Stimulated activated CD4-positive, alpha-beta T cell treated with anti-CD3 and anti-CD28 coated beads, TNF-alpha, amount 100 ng/mL, for 24 hours (primary cell): ENCODE results near the gene CDYL.
"Not testable (repeated sequence)": the region's sequence is repeated elsewhere in the genome, so short reads cannot be mapped to it uniquely, and the experiment has no call there.

Experiments used
- DNase-seq, 3 experiments: peaks; one replicate each; pipeline ENCODE4 v3.0.0-alpha.2; 2020; ENCODE audit warnings: low read depth in 3 of 3

CDYL gene

GRCh38 chr6:4803343-4803744, 27.1 kb downstream of the CDYL start:
- DNase-seq = no peak

GRCh38 chr6:4804095-4804494, 27.9 kb downstream of the CDYL start:
- DNase-seq = no peak

- peak in 2 of 3 experiments; percentile 6 to 21 for DNase-seq
These were observed 29.5 kb downstream of the CDYL start for GRCh38 chr6:4805553-4806336.

GRCh38 chr6:4806337-4806725, 30.1 kb downstream of the CDYL start:
- DNase-seq = no peak

- no peak for DNase-seq
These were observed 30.6 kb downstream of the CDYL start for GRCh38 chr6:4806791-4807190.

- no peak for DNase-seq
These were observed 32.2 kb downstream of the CDYL start for GRCh38 chr6:4808396-4808795.

GRCh38 chr6:4809999-4810918, 34.1 kb downstream of the CDYL start:
- no peak for DNase-seq

GRCh38 chr6:4812068-4812467, 35.9 kb downstream of the CDYL start:
- DNase-seq = no peak

- DNase-seq = no peak
These were observed 36.9 kb downstream of the CDYL start for GRCh38 chr6:4813055-4813454.

GRCh38 chr6:4814212-4814611, 38.0 kb downstream of the CDYL start:
- no peak for DNase-seq

- no peak for DNase-seq
These were observed 38.8 kb downstream of the CDYL start for GRCh38 chr6:4814987-4815386.

- DNase-seq = no peak
These were observed 39.4 kb downstream of the CDYL start for GRCh38 chr6:4815584-4815983.

GRCh38 chr6:4816904-4817303, 40.7 kb downstream of the CDYL start:
- DNase-seq = no peak

- no peak for DNase-seq
These were observed 41.3 kb downstream of the CDYL start for GRCh38 chr6:4817551-4817950.

- DNase-seq = no peak
These were observed 42.2 kb downstream of the CDYL start for GRCh38 chr6:4818272-4818938.

- DNase-seq = no peak
These were observed 43.6 kb downstream of the CDYL start for GRCh38 chr6:4819706-4820283.

GRCh38 chr6:4820704-4821276, 44.6 kb downstream of the CDYL start:
- no peak for DNase-seq

- no peak for DNase-seq
These were observed 46.3 kb downstream of the CDYL start for GRCh38 chr6:4822476-4822875.

GRCh38 chr6:4828187-4828698, 52.0 kb downstream of the CDYL start:
- no peak for DNase-seq

- DNase-seq = no peak
These were observed 52.9 kb downstream of the CDYL start for GRCh38 chr6:4829089-4829488.

- DNase-seq = not testable (repeated sequence)
These were observed 59.3 kb downstream of the CDYL start for GRCh38 chr6:4835540-4835939.
